Adrenal gland (tissue), 12 donors: ENCODE measurements around the gene MRI1. TPM values are rescaled to one million over a fixed set of nuclear protein-coding genes. Genes with fewer than 3 reads are reported as not detected.

ENCODE experiments used
- DNase-seq, 7 donors: peaks; one replicate each; pipeline ENCODE4 v3.0.0-alpha.2; 2019 to 2020
- H3K27ac ChIP-seq, 5 donors: fragments of 200-600 bp; sonication (generic) in 4 of 5; 1 replicate in 3 of 5; 2 replicates in 2 of 5; pipeline versions ENCODE4 v1.5.1 to v1.8.0; 2016 to 2020; ENCODE audit warnings: mild to moderate bottlenecking in 1 of 5
- H3K27me3 ChIP-seq: fragments of 200-600 bp; 2 replicates; pipeline ENCODE4 v1.8.0; 2021
- H3K36me3 ChIP-seq, 2 donors: fragments of 200-600 bp; replicated peaks in 1 of 2; 1 replicate in 1 of 2; 2 replicates in 1 of 2; pipeline versions ENCODE4 v1.5.1 to v1.8.0; 2018 to 2022
- H3K4me1 ChIP-seq, 2 donors: fragments of 200-600 bp; replicated peaks in 1 of 2; 1 replicate in 1 of 2; 2 replicates in 1 of 2; pipeline versions ENCODE4 v1.5.1 to v1.8.0; 2018 to 2021
- H3K4me3 ChIP-seq, 4 donors: fragments of 200-600 bp; sonication (generic) in 3 of 4; one replicate each; pipeline ENCODE4 v1.5.1; 2016 to 2018
- H3K9me3 ChIP-seq, 3 donors: fragments of 200-600 bp; sonication (generic) in 1 of 3; replicated peaks in 1 of 3; 1 replicate in 2 of 3; 2 replicates in 1 of 3; pipeline versions ENCODE4 v1.5.1 to v1.8.0; 2016 to 2021
- CTCF ChIP-seq, 6 experiments: fragments of 450-650 bp in 4 of 6; fragments of 200-600 bp in 2 of 6; sonication (generic) in 1 of 6; IDR thresholded peaks; 1 replicate in 5 of 6; 2 replicates in 1 of 6; pipeline versions ENCODE4 v1.5.1 to v1.8.0; 2016 to 2021; ENCODE audit warnings: antibody characterized with exemption in 6 of 6, mild to moderate bottlenecking in 2 of 6, moderate library complexity in 1 of 6
- POLR2A ChIP-seq, 2 donors: fragments of 450-650 bp; IDR thresholded peaks; one replicate each; pipeline ENCODE4 v1.6.1; 2017; ENCODE audit warnings: antibody characterized with exemption in 2 of 2, mild to moderate bottlenecking in 2 of 2, moderate library complexity in 1 of 2
- WGBS, 4 donors: extraction: QIAGEN DNeasy Blood & Tissue Kit in 2 of 4; methylation state at CpG; one replicate each; pipeline versions ENCODE4 v1.1.5 to v1.1.7; 2013 to 2017; 5-methylcytosine and 5-hydroxymethylcytosine counted together
- intact Hi-C, 2 donors: fragments of 100-400 bp; cut with DNase I; formaldehyde crosslinking; loops; one replicate each; pipeline versions ENCODE4 v1.14.1 to v1.15.0; 2022 to 2023
- polyA plus RNA-seq, 3 donors: library from polyadenylated mRNA; stranded (reverse); fragments of 200-250 nt in 2 of 3; fragments of 350-450 nt in 1 of 3; fragmentation: Illumina TruSeq in 1 of 3; extraction: RNeasy Lipid Tissue Mini Kit (QIAGEN cat#74804) in 1 of 3; gene quantifications; one replicate each; pipeline ENCODE4 v1.2.3, GENCODE V29; 2013 to 2014
- total RNA-seq, 9 donors: library from RNA; depleted of rRNA in 4 of 9; stranded (reverse); fragments of >200 nt in 4 of 9; fragments of 120-200 nt in 1 of 9; fragmentation: NEBNext Ultra II Directional in 1 of 9; extraction: Animal tissue kit (Norgen Biotek cat#: 25700) in 1 of 9; gene quantifications; one replicate each; pipeline versions ENCODE4 v1.1.0 to v1.2.4, GENCODE V29; 2013 to 2023
- donor health status: healthy with polysubstance abuse.
- donor health status: Bipolar disorder and iron deficiency.
- donor health status: DM: yes; HTN: yes; CAD: no.
- donor health status: DM: no; HTN: no; CAD: no.
- donor health status: DM: no; HTN: no; CAD: no.
- donor health status: DM: yes; HTN: yes; CAD: no.

The MRI1 gene
- total and polyA plus RNA-seq, 12 donors = 11.9 to 69.6 (median 38.1) TPM

DNA sequence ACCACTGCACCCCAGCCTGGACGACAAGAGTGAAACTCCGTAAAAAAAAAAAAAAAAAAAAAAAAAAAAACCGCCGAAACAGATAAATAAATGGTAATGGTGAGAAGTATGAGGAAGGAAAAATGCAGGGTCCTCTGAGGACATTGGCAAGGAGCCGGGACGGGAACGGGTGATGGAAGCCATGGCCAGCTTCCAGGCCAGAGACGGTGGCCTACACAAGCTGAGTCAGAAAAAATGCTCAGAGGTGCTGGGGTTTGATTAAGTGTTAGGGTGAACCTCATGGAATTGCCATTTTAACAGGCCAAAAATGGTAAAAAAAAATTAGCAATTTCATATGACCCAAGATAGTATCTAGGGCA, 30.1 kb downstream of the MRI1 start:
- intact Hi-C loops = no loop called here
- TF ChIP-seq CTCF (IDR thresholded peaks at IDR 0.05) = no peak
- TF ChIP-seq POLR2A (IDR thresholded peaks at IDR 0.05) = no peak
- DNase-seq = peak; percentile 84 to 97 (median 94)

DNA sequence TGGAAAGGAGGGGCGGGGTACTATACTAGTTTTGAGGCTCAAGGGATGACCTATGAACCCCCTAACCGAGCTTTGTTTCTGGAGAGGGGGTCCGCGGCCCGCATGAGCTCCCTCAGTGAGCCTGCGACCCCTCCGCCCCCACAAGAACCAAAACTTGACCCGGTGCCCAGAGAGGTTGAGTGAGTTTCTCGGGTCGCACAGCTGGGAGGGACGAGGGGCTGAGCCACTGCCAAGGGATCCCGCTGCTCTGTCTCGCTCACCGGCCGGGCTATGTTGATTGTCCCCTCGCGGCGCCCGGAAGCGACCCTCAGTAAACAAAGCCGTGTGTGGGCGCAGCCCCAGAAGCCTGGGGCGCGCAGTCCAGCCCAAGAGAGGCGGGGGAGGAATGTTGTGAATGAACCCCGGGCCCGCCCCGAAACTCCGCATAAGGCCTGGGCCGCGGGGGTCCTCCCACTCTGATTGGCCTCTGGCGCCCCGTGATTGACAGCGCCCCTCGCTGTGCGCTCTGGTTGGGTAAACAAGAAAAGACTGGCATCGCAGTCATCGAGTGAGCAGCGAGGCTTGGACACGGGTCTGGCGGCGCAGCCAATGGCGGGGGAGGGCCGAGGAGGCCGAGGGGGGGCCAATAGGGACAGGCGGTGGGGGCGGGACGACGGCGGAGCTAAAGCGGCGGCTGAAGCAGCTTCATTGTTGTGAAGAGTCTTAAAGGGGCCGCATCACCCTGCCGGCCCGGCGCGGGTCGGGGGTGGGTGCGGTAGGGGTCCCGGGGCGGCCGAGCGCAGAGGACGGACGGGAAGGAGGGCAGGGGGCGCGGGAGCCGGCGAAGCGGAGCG, 30.7 kb downstream of the MRI1 start, which contains the start of gene ZSWIM4:
Gene ZSWIM4, plus strand, starts transcription at position 687 of the 833 bp plus-strand sequence. CDS start 206 bp downstream, outside the sequence.
- Histone ChIP-seq H3K4me3 (peak within 1 kb of the TSS; percentile 7 to 92 (median 45)), H3K4me1 (peaks cover 22 to 33% of the 10 kb centered on the region in 2 donors), H3K9me3 (no peaks in the 10 kb centered on the region), H3K27ac (peak within 1 kb of the TSS; percentile 80 to 94 (median 90)), H3K27me3 (no peaks in the 10 kb centered on the region), H3K36me3 (peaks cover 0 to 3% of the 10 kb centered on the region in 2 donors)
- TF ChIP-seq CTCF (IDR thresholded peaks at IDR 0.05) (no peak), POLR2A (IDR thresholded peaks at IDR 0.05) (peak; percentile 6 to 82)
- 1 to 2% (median 1%) methylated on average over 13 to 70 of the region's 71 CpGs for WGBS, 4 donors
- DNase-seq = peak; percentile 99 to 100 (median 100)
- intact Hi-C loops = loop anchor here in 1 of 2 donors (5.0 kb wide), 1 partner anchor 67 kb away; no protein-coding TSS in a partner anchor

More for the DNA sequence above, 30.1 kb downstream of the MRI1 start:
- Histone ChIP-seq H3K27ac (peak overlapping the region in 4 of 5 donors; percentile 79 to 92 (median 84)), H3K9me3 (no peaks in the 10 kb centered on the region), H3K27me3 (no peaks in the 10 kb centered on the region), H3K4me3 (peak overlapping the region; percentile 7 to 92 (median 45)), H3K36me3 (no peaks in the 10 kb centered on the region), H3K4me1 (peaks cover 22 to 33% of the 10 kb centered on the region in 2 donors)
- 0 to 5% (median 2%) methylated on average over 6 to 8 of the region's 8 CpGs for WGBS, 4 donors

DNA sequence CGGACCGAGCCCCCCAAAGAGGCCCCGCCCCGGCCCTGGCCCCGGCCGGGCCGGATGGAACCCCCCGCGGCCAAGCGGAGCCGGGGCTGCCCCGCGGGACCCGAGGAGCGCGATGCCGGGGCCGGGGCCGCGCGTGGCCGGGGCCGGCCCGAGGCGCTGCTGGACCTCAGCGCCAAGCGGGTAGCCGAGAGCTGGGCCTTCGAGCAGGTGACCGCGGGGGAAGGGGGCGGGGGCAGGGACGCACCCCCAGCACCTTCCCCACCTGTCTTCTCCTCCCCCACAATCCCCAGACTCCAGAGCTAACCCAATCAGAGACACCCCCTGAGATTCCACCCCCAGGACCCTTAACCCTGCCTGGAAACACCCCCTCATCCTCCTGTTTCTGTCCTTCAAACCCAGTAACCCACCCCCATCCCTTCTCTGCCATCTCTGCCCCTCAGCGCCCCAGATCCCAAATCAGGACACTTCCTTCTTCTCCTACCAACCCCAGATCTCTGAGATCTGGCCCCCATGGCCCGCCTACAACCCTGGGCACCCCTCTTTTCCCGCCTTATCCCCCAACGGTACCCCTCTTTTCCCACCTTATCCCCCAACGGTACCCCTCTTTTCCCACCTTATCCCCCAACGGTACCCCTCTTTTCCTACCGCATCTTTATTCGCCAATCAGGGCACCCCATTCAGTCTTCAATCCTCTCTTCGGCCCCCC, 31.4 kb downstream of the MRI1 start:
- peaks cover 22 to 33% of the 10 kb centered on the region in 2 donors for H3K4me1 ChIP-seq
- H3K4me3 ChIP-seq = peak overlapping the region in 3 of 4 donors; percentile 40 to 92 (median 48)
- peak in 3 of 7 donors; percentile 32 to 54 (median 54) for DNase-seq
- TF ChIP-seq CTCF (IDR thresholded peaks at IDR 0.05) = no peak
- TF ChIP-seq POLR2A (IDR thresholded peaks at IDR 0.05) = no peak
- no peaks in the 10 kb centered on the region for H3K27me3 ChIP-seq
- H3K36me3 ChIP-seq = peaks cover 0 to 3% of the 10 kb centered on the region in 2 donors
- intact Hi-C loops = loop anchor here in 1 of 2 donors (5.0 kb wide), 1 partner anchor 67 kb away; no protein-coding TSS in a partner anchor
- WGBS, 4 donors = 5 to 22% (median 12%) methylated on average over 9 to 41 of the region's 42 CpGs
- H3K27ac ChIP-seq = peak overlapping the region; percentile 74 to 94 (median 90)
- H3K9me3 ChIP-seq = no peaks in the 10 kb centered on the region
